ENCODE results near the gene REN.

- TF ChIP-seq CTCF (conservative IDR thresholded peaks at IDR 0.05 in 1 of 2, IDR thresholded peaks at IDR 0.05 in 1 of 2; ENCODE audit: low read depth in 1 of 2, low read length in 2 of 2): no peak
- no peak for TF ChIP-seq EZH2 (IDR thresholded peaks at IDR 0.05; ENCODE audit: low read length, missing control alignments)
Measured at GRCh38 chr1:204106825-204107224, 59.3 kb downstream of the REN start.
